HUES64 (cell line): Measurements from ENCODE around the gene TMEM108.

ENCODE experiments used
- H3K27ac ChIP-seq: 2 replicates; pipeline ENCODE4 v1.7.0; 2013; ENCODE audit warnings: low read depth, low read length, inconsistent platforms
- H3K27me3 ChIP-seq: 2 replicates; pipeline ENCODE4 v1.6.1; 2013; ENCODE audit warnings: mild to moderate bottlenecking, low read length; ENCODE audit not compliant: insufficient read depth
- H3K36me3 ChIP-seq: 2 replicates; pipeline ENCODE4 v1.6.1; 2013; ENCODE audit warnings: mild to moderate bottlenecking, low read length; ENCODE audit not compliant: insufficient read depth
- H3K4me1 ChIP-seq: 2 replicates; pipeline ENCODE4 v1.6.1; 2013; ENCODE audit warnings: mild to moderate bottlenecking, low read length, moderate library complexity; ENCODE audit not compliant: insufficient read depth
- H3K4me3 ChIP-seq: 2 replicates; pipeline ENCODE4 v1.5.1; 2013; ENCODE audit warnings: mild to moderate bottlenecking, low read length, moderate library complexity
- H3K9ac ChIP-seq: 2 replicates; pipeline ENCODE4 v1.6.1; 2013; ENCODE audit warnings: mild to moderate bottlenecking, low read depth, low read length
- H3K9me3 ChIP-seq: 2 replicates; pipeline ENCODE4 v1.6.1; 2013; ENCODE audit warnings: low read depth, low read length; ENCODE audit not compliant: insufficient read depth
- WGBS: fragments of 150-250, 120-280 bp; methylation state at CpG from one replicate; pipeline ENCODE4 v1.1.7; 2013; ENCODE audit warnings: missing lambda C conversion rate; 5-methylcytosine and 5-hydroxymethylcytosine counted together

TMEM108 gene

DNA sequence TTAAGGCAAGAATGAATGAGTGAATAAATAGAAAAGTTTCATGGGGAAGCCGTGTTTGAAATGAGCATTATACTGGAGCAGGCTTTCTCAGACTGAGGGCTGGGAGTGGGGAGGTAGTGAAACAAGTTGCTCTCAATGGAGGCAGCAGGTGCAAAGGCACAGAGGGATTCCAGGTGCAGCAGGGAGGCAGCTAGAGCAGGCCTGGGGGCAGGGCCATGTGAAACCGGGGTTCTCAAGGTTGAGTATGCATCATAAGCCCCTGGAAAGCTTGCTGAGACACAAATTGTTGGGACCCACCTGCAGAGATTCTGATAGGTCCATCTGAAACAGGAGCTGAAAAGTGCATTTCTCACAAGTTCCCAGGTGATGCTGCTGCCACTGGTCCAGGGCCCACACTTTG, 406.9 kb downstream of the TMEM108 start:
- Histone ChIP-seq H3K9me3 (no peaks in the 10 kb centered on the region), H3K27me3 (no peaks in the 10 kb centered on the region), H3K9ac (no peak overlapping the region), H3K36me3 (no peaks in the 10 kb centered on the region), H3K4me3 (no peak overlapping the region), H3K4me1 (no peaks in the 10 kb centered on the region), H3K27ac (no peak overlapping the region)
- 93% methylated on average over 2 of the region's 2 CpGs for WGBS
